GM23338 (cell line): ENCODE results near the gene NSMCE1.

Experiments
- CREB1 ChIP-seq: fragments of 250-450 bp; sonication (Bioruptor Pico); IDR thresholded peaks from 2 replicates; pipeline ENCODE4 v1.5.0; 2020; ENCODE audit warnings: low read depth, mild to moderate bottlenecking, moderate library complexity
- CTCF ChIP-seq, 2 experiments: fragments of 200-600 bp in 1 of 2; sonication (generic) in 1 of 2; conservative IDR thresholded peaks; 2 replicates each; pipeline versions ENCODE4 v1.5.1 to v1.6.1; 2016 to 2017; ENCODE audit warnings: antibody characterized with exemption in 2 of 2, low read depth in 2 of 2, mild to moderate bottlenecking in 2 of 2, moderate library complexity in 1 of 2
- EZH2 ChIP-seq: fragments of 200-600 bp; sonication (generic); IDR thresholded peaks from one replicate; pipeline ENCODE4 v1.8.0; 2017; ENCODE audit warnings: antibody characterized with exemption, mild to moderate bottlenecking, low read depth; ENCODE audit not compliant: unreplicated experiment
- EZH2phosphoT487 ChIP-seq: fragments of 200-600 bp; sonication (generic); IDR thresholded peaks from one replicate; pipeline ENCODE4 v1.8.1; 2018; ENCODE audit warnings: antibody characterized with exemption; ENCODE audit not compliant: unreplicated experiment
- POLR2AphosphoS5 ChIP-seq: IDR thresholded peaks from 2 replicates; pipeline ENCODE4 v1.6.1; 2016; ENCODE audit warnings: antibody characterized with exemption, low read depth
- REST ChIP-seq: IDR thresholded peaks from one replicate; pipeline ENCODE4 v1.6.1; 2018; ENCODE audit warnings: antibody characterized with exemption; ENCODE audit not compliant: unreplicated experiment
- STAT1 ChIP-seq: IDR thresholded peaks from one replicate; pipeline ENCODE4 v1.6.1; 2016; ENCODE audit warnings: antibody characterized with exemption; ENCODE audit not compliant: unreplicated experiment

GRCh38 chr16:27257271-27257670, 11.3 kb downstream of the NSMCE1 start:
- TF ChIP-seq REST (no peak), EZH2 (no peak), CTCF (conservative IDR thresholded peaks at IDR 0.05; ENCODE audit: low read depth in 2 of 2) (no peak), STAT1 (no peak), EZH2phosphoT487 (no peak), POLR2AphosphoS5 (no peak), CREB1 (no peak)
